ENCODE measurements around the gene PRSS33.

DNA sequence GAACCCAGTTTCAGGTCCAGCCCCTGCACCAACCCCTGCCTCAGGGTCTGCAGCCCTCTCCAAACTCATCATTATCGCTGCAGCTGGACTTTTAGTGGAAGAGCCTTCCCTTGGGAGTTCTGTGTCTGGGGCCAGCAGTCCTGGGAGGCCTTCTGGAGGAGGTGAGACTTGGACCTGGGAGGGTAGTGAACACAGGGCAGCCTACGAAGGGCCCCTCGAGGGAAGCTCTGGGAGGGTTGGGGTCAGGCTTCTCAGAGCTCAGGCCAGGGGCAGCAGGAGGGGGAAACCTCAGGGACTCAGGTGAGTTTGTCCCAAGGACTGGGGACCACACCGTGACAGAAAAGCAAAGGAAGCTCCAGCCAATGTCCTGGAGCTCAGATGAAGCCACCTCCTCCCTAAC, 46.2 kb downstream of the PRSS33 start:
- TF ChIP-seq MAFK (IDR thresholded peaks at IDR 0.05; ENCODE audit: low read depth, low read length) (no peak), TBP (IDR thresholded peaks at IDR 0.05; ENCODE audit: low read depth, low read length) (no peak), POLR2AphosphoS5 (IDR thresholded peaks at IDR 0.05; ENCODE audit: low read depth, low read length) (no peak), POLR2A (IDR thresholded peaks at IDR 0.05; ENCODE audit: control extremely low read depth in 1 of 2, low read depth in 2 of 2, low read length in 2 of 2) (no peak), SIX5 (IDR thresholded peaks at IDR 0.05; ENCODE audit: low read depth, low read length) (no peak), NRF1 (IDR thresholded peaks at IDR 0.05; ENCODE audit: low read depth, low read length) (no peak), RAD21 (IDR thresholded peaks at IDR 0.05 in 1 of 2, conservative IDR thresholded peaks at IDR 0.05 in 1 of 2; ENCODE audit: low read depth in 2 of 2, low read length in 2 of 2) (no peak), SRF (IDR thresholded peaks at IDR 0.05; ENCODE audit: low read depth, low read length) (no peak)
- TF ChIP-seq, protein P1, sequence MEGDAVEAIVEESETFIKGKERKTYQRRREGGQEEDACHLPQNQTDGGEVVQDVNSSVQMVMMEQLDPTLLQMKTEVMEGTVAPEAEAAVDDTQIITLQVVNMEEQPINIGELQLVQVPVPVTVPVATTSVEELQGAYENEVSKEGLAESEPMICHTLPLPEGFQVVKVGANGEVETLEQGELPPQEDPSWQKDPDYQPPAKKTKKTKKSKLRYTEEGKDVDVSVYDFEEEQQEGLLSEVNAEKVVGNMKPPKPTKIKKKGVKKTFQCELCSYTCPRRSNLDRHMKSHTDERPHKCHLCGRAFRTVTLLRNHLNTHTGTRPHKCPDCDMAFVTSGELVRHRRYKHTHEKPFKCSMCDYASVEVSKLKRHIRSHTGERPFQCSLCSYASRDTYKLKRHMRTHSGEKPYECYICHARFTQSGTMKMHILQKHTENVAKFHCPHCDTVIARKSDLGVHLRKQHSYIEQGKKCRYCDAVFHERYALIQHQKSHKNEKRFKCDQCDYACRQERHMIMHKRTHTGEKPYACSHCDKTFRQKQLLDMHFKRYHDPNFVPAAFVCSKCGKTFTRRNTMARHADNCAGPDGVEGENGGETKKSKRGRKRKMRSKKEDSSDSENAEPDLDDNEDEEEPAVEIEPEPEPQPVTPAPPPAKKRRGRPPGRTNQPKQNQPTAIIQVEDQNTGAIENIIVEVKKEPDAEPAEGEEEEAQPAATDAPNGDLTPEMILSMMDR (IDR thresholded peaks at IDR 0.05; ENCODE audit: control extremely low read depth in 1 of 3, insufficient read depth in 1 of 3, low read depth in 1 of 3, low read length in 3 of 3) = no peak
